Measurements from ENCODE around the gene TUBA4B.

Gene TUBA4B

GRCh38 chr2:219280651-219281050, 27.6 kb downstream of the TUBA4B start:
- no peaks in the 10 kb centered on the region for H3K9me3 ChIP-seq (ENCODE audit: low read depth, low read length)
- no peak overlapping the region for H3K27ac ChIP-seq
- TF ChIP-seq FOXP2 (optimal IDR thresholded peaks at IDR 0.05; ENCODE audit: control extremely low read depth, extremely low read length, insufficient read depth): no peak
- TF ChIP-seq EZH2 (IDR thresholded peaks at IDR 0.05): no peak
- no peak for TF ChIP-seq POLR2AphosphoS5 (IDR thresholded peaks at IDR 0.05; ENCODE audit: borderline replicate concordance, low read depth, low read length)
- no peak for DNase-seq (ENCODE audit: low read depth, low spot score)
- H3K9ac ChIP-seq (ENCODE audit: insufficient read length): no peak overlapping the region
- peaks cover 4% of the 10 kb centered on the region; the same call in 1 of the 2 replicates for H3K36me3 ChIP-seq (ENCODE audit: insufficient read depth, low read length)
- no peak overlapping the region for H3K4me3 ChIP-seq

GRCh38 chr2:219281588-219281987, 28.5 kb downstream of the TUBA4B start:
- peaks cover 4% of the 10 kb centered on the region; the same call in 1 of the 2 replicates for H3K36me3 ChIP-seq (ENCODE audit: insufficient read depth, low read length)
- no peak overlapping the region for H3K9ac ChIP-seq (ENCODE audit: insufficient read length)
- H3K4me3 ChIP-seq: no peak overlapping the region
- no peak for DNase-seq (ENCODE audit: low read depth, low spot score)
- no peak for TF ChIP-seq EZH2 (IDR thresholded peaks at IDR 0.05)
- no peak for TF ChIP-seq POLR2AphosphoS5 (IDR thresholded peaks at IDR 0.05; ENCODE audit: borderline replicate concordance, low read depth, low read length)
- TF ChIP-seq FOXP2 (optimal IDR thresholded peaks at IDR 0.05; ENCODE audit: control extremely low read depth, extremely low read length, insufficient read depth): no peak
- H3K9me3 ChIP-seq (ENCODE audit: low read depth, low read length): no peaks in the 10 kb centered on the region
- H3K27ac ChIP-seq: no peak overlapping the region

- peaks cover 4% of the 10 kb centered on the region; the same call in 1 of the 2 replicates for H3K36me3 ChIP-seq (ENCODE audit: insufficient read depth, low read length)
- H3K4me3 ChIP-seq: no peak overlapping the region
- H3K9ac ChIP-seq (ENCODE audit: insufficient read length): no peak overlapping the region
- no peak overlapping the region for H3K27ac ChIP-seq
- H3K9me3 ChIP-seq (ENCODE audit: low read depth, low read length): no peaks in the 10 kb centered on the region
- no peak for DNase-seq (ENCODE audit: low read depth, low spot score)
- TF ChIP-seq POLR2AphosphoS5 (IDR thresholded peaks at IDR 0.05; ENCODE audit: borderline replicate concordance, low read depth, low read length): no peak
- no peak for TF ChIP-seq FOXP2 (optimal IDR thresholded peaks at IDR 0.05; ENCODE audit: control extremely low read depth, extremely low read length, insufficient read depth)
- no peak for TF ChIP-seq EZH2 (IDR thresholded peaks at IDR 0.05)
Measured at GRCh38 chr2:219282375-219282774, 29.3 kb downstream of the TUBA4B start.

- H3K9me3 ChIP-seq (ENCODE audit: low read depth, low read length): no peaks in the 10 kb centered on the region
- DNase-seq (ENCODE audit: low read depth, low spot score): no peak
- no peak overlapping the region for H3K27ac ChIP-seq
- H3K9ac ChIP-seq (ENCODE audit: insufficient read length): no peak overlapping the region
- H3K4me3 ChIP-seq: no peak overlapping the region
- H3K36me3 ChIP-seq (ENCODE audit: insufficient read depth, low read length): peaks cover 4% of the 10 kb centered on the region; the same call in 1 of the 2 replicates
- TF ChIP-seq POLR2AphosphoS5 (IDR thresholded peaks at IDR 0.05; ENCODE audit: borderline replicate concordance, low read depth, low read length): no peak
- no peak for TF ChIP-seq FOXP2 (optimal IDR thresholded peaks at IDR 0.05; ENCODE audit: control extremely low read depth, extremely low read length, insufficient read depth)
- no peak for TF ChIP-seq EZH2 (IDR thresholded peaks at IDR 0.05)
Measured at GRCh38 chr2:219282943-219283581, 30.0 kb downstream of the TUBA4B start.

- no peak overlapping the region for H3K27ac ChIP-seq
- TF ChIP-seq FOXP2 (optimal IDR thresholded peaks at IDR 0.05; ENCODE audit: control extremely low read depth, extremely low read length, insufficient read depth): no peak
- no peak for TF ChIP-seq POLR2AphosphoS5 (IDR thresholded peaks at IDR 0.05; ENCODE audit: borderline replicate concordance, low read depth, low read length)
- no peak for TF ChIP-seq EZH2 (IDR thresholded peaks at IDR 0.05)
- H3K4me3 ChIP-seq: no peak overlapping the region
- no peaks in the 10 kb centered on the region for H3K9me3 ChIP-seq (ENCODE audit: low read depth, low read length)
- no peak overlapping the region for H3K9ac ChIP-seq (ENCODE audit: insufficient read length)
- H3K36me3 ChIP-seq (ENCODE audit: insufficient read depth, low read length): peaks cover 4% of the 10 kb centered on the region; the same call in 1 of the 2 replicates
- DNase-seq (ENCODE audit: low read depth, low spot score): no peak
Measured at GRCh38 chr2:219284501-219285372, 31.7 kb downstream of the TUBA4B start.

- Histone ChIP-seq H3K27ac (no peak overlapping the region), H3K4me3 (no peak overlapping the region), H3K9ac (ENCODE audit: insufficient read length) (no peak overlapping the region), H3K9me3 (ENCODE audit: low read depth, low read length) (no peaks in the 10 kb centered on the region), H3K36me3 (ENCODE audit: insufficient read depth, low read length) (peaks cover 4% of the 10 kb centered on the region; the same call in 1 of the 2 replicates)
- DNase-seq (ENCODE audit: low read depth, low spot score): no peak
- TF ChIP-seq POLR2AphosphoS5 (IDR thresholded peaks at IDR 0.05; ENCODE audit: borderline replicate concordance, low read depth, low read length) (no peak), FOXP2 (optimal IDR thresholded peaks at IDR 0.05; ENCODE audit: control extremely low read depth, extremely low read length, insufficient read depth) (no peak), EZH2 (IDR thresholded peaks at IDR 0.05) (no peak)
Measured at GRCh38 chr2:219285373-219285735, 32.3 kb downstream of the TUBA4B start.

- H3K4me3 ChIP-seq: no peak overlapping the region
- DNase-seq (ENCODE audit: low read depth, low spot score): no peak
- H3K9ac ChIP-seq (ENCODE audit: insufficient read length): no peak overlapping the region
- H3K36me3 ChIP-seq (ENCODE audit: insufficient read depth, low read length): peaks cover under 1% of the 10 kb centered on the region; the same call in 1 of the 2 replicates
- no peaks in the 10 kb centered on the region for H3K9me3 ChIP-seq (ENCODE audit: low read depth, low read length)
- TF ChIP-seq FOXP2 (optimal IDR thresholded peaks at IDR 0.05; ENCODE audit: control extremely low read depth, extremely low read length, insufficient read depth) (no peak), POLR2AphosphoS5 (IDR thresholded peaks at IDR 0.05; ENCODE audit: borderline replicate concordance, low read depth, low read length) (no peak), EZH2 (IDR thresholded peaks at IDR 0.05) (no peak)
- no peak overlapping the region for H3K27ac ChIP-seq
Measured at GRCh38 chr2:219285894-219286425, 32.9 kb downstream of the TUBA4B start.
